ENCODE data around the gene LARGE1. TPM values are rescaled to one million over a fixed set of nuclear protein-coding genes. Genes with fewer than 3 reads are reported as not detected.

Gene LARGE1
- total and polyA plus RNA-seq, 2 of the 13 experiments (the other 11 are each of a cell fraction or from before 2014, with no cell fraction given) = 8.4 to 11.0 TPM

DNA sequence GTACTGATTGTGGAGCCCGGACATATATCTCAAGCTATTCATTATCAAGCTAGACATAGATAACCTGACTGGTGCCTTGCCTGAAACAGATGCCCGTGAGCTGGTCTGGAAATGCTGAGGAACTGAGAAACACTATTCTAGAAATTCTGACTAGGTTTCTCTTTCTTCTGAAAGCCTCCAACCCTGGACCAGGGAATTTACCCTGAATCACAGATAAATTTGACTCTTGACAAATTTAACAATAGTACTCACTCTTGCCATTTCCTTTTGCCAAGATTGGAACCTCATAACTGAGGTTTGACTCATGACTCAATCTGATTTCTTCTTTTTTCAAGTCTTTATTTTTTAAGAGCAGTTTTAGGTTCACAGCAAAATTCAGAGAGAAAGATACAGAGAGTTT, 672.5 kb downstream of the LARGE1 start (continued):
- TF ChIP-seq EED (CRISPR knock-in tag; IDR thresholded peaks at IDR 0.05) (no peak), POGZ (CRISPR knock-in tag; IDR thresholded peaks at IDR 0.05) (no peak), ZNF839 (CRISPR knock-in tag; IDR thresholded peaks at IDR 0.05; ENCODE audit: borderline replicate concordance) (no peak), ZNF329 (CRISPR knock-in tag; IDR thresholded peaks at IDR 0.05; ENCODE audit: low read depth) (no peak), ZNF777 (CRISPR knock-in tag; IDR thresholded peaks at IDR 0.05) (no peak), FOXK2 (IDR thresholded peaks at IDR 0.05) (no peak)

DNA sequence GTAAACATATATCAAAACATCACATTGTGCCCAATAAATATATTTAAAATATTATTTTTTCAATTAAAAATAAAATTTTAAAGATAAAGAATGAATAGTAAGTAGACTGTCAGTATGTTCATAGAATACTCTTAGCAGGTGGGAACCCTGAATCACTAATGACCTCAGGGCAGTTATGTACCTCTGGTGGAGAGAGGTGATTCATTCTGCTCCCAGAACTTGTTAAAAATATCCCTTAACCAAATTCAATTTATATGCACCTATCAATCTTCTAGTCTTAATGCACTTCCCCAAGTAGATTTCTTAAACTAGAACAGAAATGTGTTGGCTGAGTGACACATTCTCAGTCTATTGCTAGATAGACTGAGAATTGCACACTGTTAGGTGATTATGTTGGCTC, 678.2 kb downstream of the LARGE1 start:
- TF ChIP-seq FOXO1 (CRISPR knock-in tag; IDR thresholded peaks at IDR 0.05) (no peak), ZNF562 (CRISPR knock-in tag; IDR thresholded peaks at IDR 0.05; ENCODE audit: borderline replicate concordance) (no peak), ZEB1 (IDR thresholded peaks at IDR 0.05; ENCODE audit: insufficient replicate concordance, low read depth) (no peak), ZSCAN22 (CRISPR knock-in tag; IDR thresholded peaks at IDR 0.05) (no peak), ZNF841 (CRISPR knock-in tag; IDR thresholded peaks at IDR 0.05; ENCODE audit: borderline replicate concordance) (no peak), ETV5 (CRISPR knock-in tag; IDR thresholded peaks at IDR 0.05; ENCODE audit: borderline replicate concordance) (no peak), ZMYM2 (CRISPR knock-in tag; IDR thresholded peaks at IDR 0.05) (no peak), FOXM1 (CRISPR knock-in tag; IDR thresholded peaks at IDR 0.05) (no peak), CHD2 (IDR thresholded peaks at IDR 0.05; ENCODE audit: low read depth, low read length) (no peak), HNRNPLL (IDR thresholded peaks at IDR 0.05; ENCODE audit: low read depth, low read length, poor library complexity, severe bottlenecking) (no peak), ZNF33B (CRISPR knock-in tag; IDR thresholded peaks at IDR 0.05) (no peak), FOXA3 (CRISPR knock-in tag; IDR thresholded peaks at IDR 0.05) (no peak)
- TF ChIP-seq, protein P1, sequence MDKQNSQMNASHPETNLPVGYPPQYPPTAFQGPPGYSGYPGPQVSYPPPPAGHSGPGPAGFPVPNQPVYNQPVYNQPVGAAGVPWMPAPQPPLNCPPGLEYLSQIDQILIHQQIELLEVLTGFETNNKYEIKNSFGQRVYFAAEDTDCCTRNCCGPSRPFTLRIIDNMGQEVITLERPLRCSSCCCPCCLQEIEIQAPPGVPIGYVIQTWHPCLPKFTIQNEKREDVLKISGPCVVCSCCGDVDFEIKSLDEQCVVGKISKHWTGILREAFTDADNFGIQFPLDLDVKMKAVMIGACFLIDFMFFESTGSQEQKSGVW (CRISPR knock-in tag; IDR thresholded peaks at IDR 0.05; ENCODE audit: borderline replicate concordance) = no peak
- BruUV-seq (replicated peaks) = no TSS peak
- CTCF ChIA-PET (ENCODE audit: low intra/inter-chr PET ratio, low total read pairs) = no interaction called here

More for the DNA sequence above, 678.2 kb downstream of the LARGE1 start:
- H3K79me2 ChIP-seq (ENCODE audit: insufficient read depth, low read length) = no peaks in the 10 kb centered on the region
- 0 out of 5 replicates have a peak, but pooled peaks cover 0 to 4% of the 10 kb centered on the region in 2 experiments for H3K27me3 ChIP-seq (ENCODE audit: control insufficient read depth in 1 of 2, insufficient read depth in 2 of 2, low read length in 2 of 2)
- no peak overlapping the region for H3K4me3 ChIP-seq (replicated peaks in 1 of 3; ENCODE audit: insufficient read depth in 1 of 3, low read depth in 2 of 3, low read length in 3 of 3)
- H3K27ac ChIP-seq (ENCODE audit: extremely low read length, insufficient read depth, low read length) = no peak overlapping the region
- no peak overlapping the region for H2AFZ ChIP-seq (ENCODE audit: low read length)
- no peaks in the 10 kb centered on the region for H3K9me3 ChIP-seq (ENCODE audit: low read length)
- no peak for ATAC-seq
- no peaks in the 10 kb centered on the region for H3K4me1 ChIP-seq (ENCODE audit: insufficient read depth, low read length)
- in situ Hi-C loops (cut with HindIII; ENCODE audit: extremely low pct_ligation_motif_present, low pct_unique_long_range_greater_than_20kb) = no loop called here
- POLR2A ChIA-PET = no interaction called here
- H3K9ac ChIP-seq (ENCODE audit: insufficient read depth, low read depth, low read length) = no peak overlapping the region
- no peaks in the 10 kb centered on the region for H4K20me1 ChIP-seq (ENCODE audit: insufficient read depth, low read length)
- intact Hi-C loops (cut with micrococcal nuclease; ENCODE audit: unreplicated experiment) = no loop called here
- DNase-seq (ENCODE audit: low spot score) = no peak
- no peak overlapping the region for H3K4me2 ChIP-seq (ENCODE audit: low read depth, low read length)
- H3K36me3 ChIP-seq (replicated peaks in 1 of 2; ENCODE audit: control insufficient read depth in 1 of 2, insufficient read depth in 2 of 2, low read length in 2 of 2) = no peaks in the 10 kb centered on the region
- FAIRE-seq = no peak
